Progenitor cell of endocrine pancreas (in vitro differentiated cells): Measurements from ENCODE around the gene PTCD2. TPM values are rescaled to one million over a fixed set of nuclear protein-coding genes. Genes with fewer than 3 reads are reported as not detected.

Experiments
- DNase-seq: peaks from one replicate; pipeline ENCODE4 v3.0.0; 2021; ENCODE audit warnings: low spot score; ENCODE audit not compliant: unreplicated experiment
- H3K27ac Mint-ChIP-seq: 2 replicates; pipeline ENCODE4 v1.8.0; 2021; ENCODE audit warnings: mild to moderate bottlenecking, moderate library complexity, mixed read lengths
- H3K27me3 Mint-ChIP-seq: 2 replicates; pipeline ENCODE4 v1.8.0; 2021; ENCODE audit warnings: mixed read lengths
- H3K36me3 Mint-ChIP-seq: 2 replicates; pipeline ENCODE4 v1.8.0; 2022; ENCODE audit warnings: mixed read lengths; ENCODE audit not compliant: insufficient read depth
- H3K4me1 Mint-ChIP-seq: 2 replicates; pipeline ENCODE4 v1.8.0; 2021; ENCODE audit warnings: low read depth, mixed read lengths
- H3K4me3 Mint-ChIP-seq: 2 replicates; pipeline ENCODE4 v1.8.0; 2021; ENCODE audit warnings: low read depth, mild to moderate bottlenecking, moderate library complexity, mixed read lengths
- H3K9me3 Mint-ChIP-seq: 2 replicates; pipeline ENCODE4 v1.8.0; 2021; ENCODE audit warnings: low read depth, mixed read lengths
- CTCF ChIP-seq: fragments of 200-600 bp; sonication (generic); IDR thresholded peaks from one replicate; pipeline ENCODE4 v1.5.0; 2021; ENCODE audit warnings: antibody characterized with exemption, mild to moderate bottlenecking; ENCODE audit not compliant: unreplicated experiment
- total RNA-seq: library from RNA; stranded (reverse); gene quantifications from 2 replicates; pipeline ENCODE4 v1.2.1, GENCODE V29; 2021

PTCD2 gene
- total RNA-seq, 1 donor from 2014 or later: 13.5 TPM

- H3K4me1 Mint-ChIP-seq: no peaks in the 10 kb centered on the region
- no peak overlapping the region for H3K27ac Mint-ChIP-seq
- no peak for TF ChIP-seq CTCF
- H3K4me3 Mint-ChIP-seq: no peak overlapping the region
- no peaks in the 10 kb centered on the region for H3K9me3 Mint-ChIP-seq
- no peaks in the 10 kb centered on the region for H3K27me3 Mint-ChIP-seq
- H3K36me3 Mint-ChIP-seq: no peaks in the 10 kb centered on the region
- DNase-seq: no peak
Observed at GRCh38 chr5:72372331-72372730, 52.2 kb downstream of the PTCD2 start.

GRCh38 chr5:72372923-72373322 lies 52.8 kb downstream of the PTCD2 start:
- Mint-ChIP-seq H3K27ac (no peak overlapping the region), H3K9me3 (no peaks in the 10 kb centered on the region), H3K4me1 (no peaks in the 10 kb centered on the region), H3K36me3 (no peaks in the 10 kb centered on the region), H3K4me3 (no peak overlapping the region), H3K27me3 (no peaks in the 10 kb centered on the region)
- DNase-seq: no peak
- no peak for TF ChIP-seq CTCF

- TF ChIP-seq CTCF: no peak
- no peaks in the 10 kb centered on the region for H3K4me1 Mint-ChIP-seq
- H3K9me3 Mint-ChIP-seq: no peaks in the 10 kb centered on the region
- H3K36me3 Mint-ChIP-seq: no peaks in the 10 kb centered on the region
- no peak for DNase-seq
- H3K27ac Mint-ChIP-seq: no peak overlapping the region
- H3K4me3 Mint-ChIP-seq: no peak overlapping the region
- H3K27me3 Mint-ChIP-seq: no peaks in the 10 kb centered on the region
Observed at GRCh38 chr5:72374844-72375243, 54.7 kb downstream of the PTCD2 start.

- H3K9me3 Mint-ChIP-seq: no peaks in the 10 kb centered on the region
- no peaks in the 10 kb centered on the region for H3K27me3 Mint-ChIP-seq
- no peak for DNase-seq
- no peaks in the 10 kb centered on the region for H3K4me1 Mint-ChIP-seq
- TF ChIP-seq CTCF: no peak
- no peak overlapping the region for H3K27ac Mint-ChIP-seq
- H3K4me3 Mint-ChIP-seq: no peak overlapping the region
- no peaks in the 10 kb centered on the region for H3K36me3 Mint-ChIP-seq
Observed at GRCh38 chr5:72376381-72376780, 56.2 kb downstream of the PTCD2 start.

- no peak for DNase-seq
- Mint-ChIP-seq H3K9me3 (no peaks in the 10 kb centered on the region), H3K4me3 (no peak overlapping the region), H3K27me3 (no peaks in the 10 kb centered on the region), H3K4me1 (no peaks in the 10 kb centered on the region), H3K36me3 (no peaks in the 10 kb centered on the region), H3K27ac (no peak overlapping the region)
- no peak for TF ChIP-seq CTCF
Observed at GRCh38 chr5:72377910-72378638, 57.9 kb downstream of the PTCD2 start.
